Measurements from ENCODE around the gene PTPRD. TPM values are rescaled to one million over a fixed set of nuclear protein-coding genes. Genes with fewer than 3 reads are reported as not detected.

PTPRD gene
- total RNA-seq, 1 donor from 2014 or later = 0.05 TPM

DNA sequence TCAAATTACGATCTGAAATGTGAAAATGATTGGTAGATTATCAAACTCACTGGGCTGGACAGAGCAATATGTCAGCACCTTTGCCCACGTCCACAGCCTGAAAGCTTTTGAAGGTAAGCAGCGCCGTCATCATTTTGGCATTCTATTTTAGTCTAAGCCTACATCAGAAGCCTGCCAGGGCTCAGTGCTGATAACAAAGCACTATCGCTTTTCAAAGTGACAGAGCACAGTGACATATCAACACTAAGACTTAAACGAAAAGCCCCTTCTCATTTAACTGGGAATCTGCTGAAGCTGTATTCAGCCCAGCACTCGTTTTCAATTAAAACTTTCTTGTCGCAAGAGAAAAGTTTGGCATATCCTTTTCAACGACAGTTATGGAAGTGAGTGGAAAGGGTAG lies 1076.3 kb downstream of the PTPRD start:
- Mint-ChIP-seq H3K4me1 (ENCODE audit: low read depth) (no peaks in the 10 kb centered on the region), H3K36me3 (ENCODE audit: low read depth) (no peaks in the 10 kb centered on the region), H3K9me3 (no peaks in the 10 kb centered on the region), H3K27me3 (ENCODE audit: insufficient read depth) (no peaks in the 10 kb centered on the region), H3K4me3 (no peak overlapping the region), H3K27ac (no peak overlapping the region)
- DNase-seq (ENCODE audit: low spot score) = no peak
- intact Hi-C loops (cut with micrococcal nuclease) = no loop called here

DNA sequence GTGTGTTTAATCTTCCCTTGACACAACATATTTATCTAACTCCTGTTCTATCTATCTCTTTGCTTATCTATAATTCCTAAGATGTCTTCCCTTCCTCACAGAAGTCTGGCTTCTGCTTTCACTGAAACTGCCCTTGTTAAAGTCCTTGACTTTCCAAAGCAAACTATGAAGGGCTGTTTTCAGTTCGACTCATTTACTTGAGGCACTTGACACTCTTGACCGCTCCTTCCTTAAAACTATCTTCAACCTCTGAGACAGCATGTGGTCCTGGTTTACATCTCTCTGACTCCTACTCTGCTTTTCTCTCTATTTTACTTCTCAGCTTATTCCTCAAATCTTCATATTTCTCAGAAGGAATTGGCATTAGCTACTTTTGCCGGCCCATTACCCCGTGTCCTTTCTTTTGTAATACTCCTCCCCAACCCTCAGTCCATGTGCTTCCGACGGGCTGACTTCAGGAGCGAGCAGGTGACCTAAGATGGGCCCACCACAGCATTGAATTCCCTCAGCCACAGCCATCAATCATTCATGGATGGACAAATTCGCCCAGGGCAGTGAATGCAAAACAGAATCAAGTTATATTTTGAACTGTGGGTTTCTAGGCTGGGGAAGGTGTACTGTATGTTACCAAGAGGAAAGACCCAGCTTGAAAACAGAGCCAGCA lies 1089.2 kb downstream of the PTPRD start:
- H3K36me3 Mint-ChIP-seq (ENCODE audit: low read depth) = no peaks in the 10 kb centered on the region
- no peaks in the 10 kb centered on the region for H3K27me3 Mint-ChIP-seq (ENCODE audit: insufficient read depth)
- H3K4me3 Mint-ChIP-seq = no peak overlapping the region
- no peak overlapping the region for H3K27ac Mint-ChIP-seq
- no peak for DNase-seq (ENCODE audit: low spot score)
- intact Hi-C loops (cut with micrococcal nuclease) = no loop called here
- H3K4me1 Mint-ChIP-seq (ENCODE audit: low read depth) = no peaks in the 10 kb centered on the region
- H3K9me3 Mint-ChIP-seq = no peaks in the 10 kb centered on the region

DNA sequence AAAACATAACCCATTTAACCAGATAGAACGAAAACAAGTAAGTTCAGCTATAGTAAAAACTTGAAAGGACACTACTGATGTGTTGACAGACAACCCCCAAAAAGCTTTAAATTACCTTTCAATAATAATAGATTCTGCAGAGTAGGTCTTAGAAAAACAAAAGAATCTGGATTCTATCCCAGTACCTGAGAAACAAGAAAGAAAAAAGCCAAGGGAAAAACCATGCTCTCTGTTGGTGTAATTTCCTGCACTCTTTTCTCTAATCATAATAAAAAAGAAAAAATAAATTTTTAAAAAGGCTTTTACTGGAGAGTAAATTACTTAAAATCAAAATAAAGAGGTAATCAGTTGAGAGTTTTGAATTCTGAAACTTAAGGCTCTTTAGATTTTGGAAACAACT lies 1090.4 kb downstream of the PTPRD start:
- Mint-ChIP-seq H3K4me3 (no peak overlapping the region), H3K9me3 (no peaks in the 10 kb centered on the region), H3K27ac (no peak overlapping the region), H3K36me3 (ENCODE audit: low read depth) (no peaks in the 10 kb centered on the region), H3K27me3 (ENCODE audit: insufficient read depth) (no peaks in the 10 kb centered on the region), H3K4me1 (ENCODE audit: low read depth) (no peaks in the 10 kb centered on the region)
- DNase-seq (ENCODE audit: low spot score) = no peak
- intact Hi-C loops (cut with micrococcal nuclease) = no loop called here

DNA sequence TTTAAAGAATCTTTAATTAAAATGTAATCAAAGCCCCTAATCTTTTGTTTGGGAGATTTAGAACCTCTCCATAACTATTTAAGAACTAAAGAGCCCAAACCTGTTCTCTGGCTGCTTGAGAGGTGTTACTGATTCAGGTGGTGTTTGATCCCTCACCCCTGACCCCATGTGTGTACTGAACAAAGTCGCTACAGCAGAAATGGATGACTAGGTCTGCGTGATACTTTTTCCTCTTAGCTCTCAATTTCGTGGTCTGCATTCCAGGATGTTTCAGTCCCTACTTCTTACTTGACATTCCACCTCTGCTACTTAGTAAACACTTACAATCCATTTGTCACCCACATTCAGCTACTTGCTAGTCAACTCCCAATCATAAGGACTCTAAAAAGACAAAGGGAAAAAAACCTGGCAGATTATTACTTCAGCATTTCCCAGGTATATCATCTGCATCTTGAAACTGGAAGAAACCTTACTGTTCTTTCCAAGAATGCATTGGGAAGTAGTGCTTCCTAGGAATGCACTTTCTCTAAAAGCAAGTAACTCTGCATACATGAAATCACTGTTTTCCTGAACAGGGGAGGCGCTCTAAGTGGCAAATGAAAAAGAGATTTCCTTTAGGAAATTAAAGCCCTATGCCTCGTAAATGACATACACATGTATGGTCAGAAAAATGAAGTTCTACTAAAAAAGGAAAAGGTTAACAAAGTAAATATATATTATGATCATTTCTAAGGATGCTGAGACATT lies 1091.6 kb downstream of the PTPRD start:
- no peak overlapping the region for H3K27ac Mint-ChIP-seq
- intact Hi-C loops (cut with micrococcal nuclease) = no loop called here
- H3K4me1 Mint-ChIP-seq (ENCODE audit: low read depth) = no peaks in the 10 kb centered on the region
- H3K36me3 Mint-ChIP-seq (ENCODE audit: low read depth) = no peaks in the 10 kb centered on the region
- no peaks in the 10 kb centered on the region for H3K9me3 Mint-ChIP-seq
- no peak overlapping the region for H3K4me3 Mint-ChIP-seq
- DNase-seq (ENCODE audit: low spot score) = no peak
- no peaks in the 10 kb centered on the region for H3K27me3 Mint-ChIP-seq (ENCODE audit: insufficient read depth)

DNA sequence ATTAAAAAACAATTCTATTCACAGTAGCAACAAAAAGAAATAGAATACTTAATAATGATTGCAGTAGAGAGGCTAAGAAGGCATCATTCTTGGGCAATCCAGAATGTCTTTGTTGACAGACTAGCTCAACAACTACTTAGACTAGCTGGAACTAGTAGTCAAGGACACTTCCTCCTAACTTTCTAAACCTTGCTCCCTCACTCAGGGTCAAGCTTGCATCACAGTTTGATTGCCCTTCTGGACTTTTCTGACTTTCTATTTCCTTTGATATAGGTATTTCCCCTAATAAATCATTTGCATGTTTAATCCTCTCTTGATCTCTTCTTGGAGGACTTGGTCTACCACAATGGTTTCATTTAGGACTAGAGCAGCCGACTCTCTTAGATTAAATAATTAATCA lies 1107.9 kb downstream of the PTPRD start:
- H3K27ac Mint-ChIP-seq = no peak overlapping the region

DNA sequence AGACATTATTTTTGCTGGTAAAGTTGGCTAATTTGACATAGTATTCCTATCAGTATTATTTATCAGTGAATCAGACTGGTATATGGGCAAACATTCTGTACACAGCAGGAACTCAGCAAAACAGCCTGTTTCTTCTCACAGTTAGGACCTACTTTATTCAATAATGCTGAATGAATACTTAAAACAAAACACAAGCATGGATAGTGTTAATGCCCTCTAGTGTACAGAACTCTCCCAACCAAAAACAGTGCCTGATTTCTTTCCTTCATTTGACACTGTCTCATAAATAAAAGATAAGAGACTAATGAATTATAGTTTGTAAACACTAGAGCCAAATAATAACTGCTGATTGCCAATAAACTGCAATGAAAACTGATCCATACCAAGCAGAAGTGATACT lies 1113.3 kb downstream of the PTPRD start:
- Mint-ChIP-seq H3K4me3 (no peak overlapping the region), H3K9me3 (peaks cover 9% of the 10 kb centered on the region), H3K27me3 (ENCODE audit: insufficient read depth) (no peaks in the 10 kb centered on the region), H3K4me1 (ENCODE audit: low read depth) (no peaks in the 10 kb centered on the region), H3K27ac (no peak overlapping the region), H3K36me3 (ENCODE audit: low read depth) (no peaks in the 10 kb centered on the region)
- intact Hi-C loops (cut with micrococcal nuclease) = no loop called here
- DNase-seq (ENCODE audit: low spot score) = no peak

More for the DNA sequence above, 1107.9 kb downstream of the PTPRD start:
- no peak for DNase-seq (ENCODE audit: low spot score)
- Mint-ChIP-seq H3K27me3 (ENCODE audit: insufficient read depth) (no peaks in the 10 kb centered on the region), H3K36me3 (ENCODE audit: low read depth) (no peaks in the 10 kb centered on the region), H3K9me3 (no peaks in the 10 kb centered on the region), H3K4me1 (ENCODE audit: low read depth) (no peaks in the 10 kb centered on the region), H3K4me3 (no peak overlapping the region)
- intact Hi-C loops (cut with micrococcal nuclease) = no loop called here

DNA sequence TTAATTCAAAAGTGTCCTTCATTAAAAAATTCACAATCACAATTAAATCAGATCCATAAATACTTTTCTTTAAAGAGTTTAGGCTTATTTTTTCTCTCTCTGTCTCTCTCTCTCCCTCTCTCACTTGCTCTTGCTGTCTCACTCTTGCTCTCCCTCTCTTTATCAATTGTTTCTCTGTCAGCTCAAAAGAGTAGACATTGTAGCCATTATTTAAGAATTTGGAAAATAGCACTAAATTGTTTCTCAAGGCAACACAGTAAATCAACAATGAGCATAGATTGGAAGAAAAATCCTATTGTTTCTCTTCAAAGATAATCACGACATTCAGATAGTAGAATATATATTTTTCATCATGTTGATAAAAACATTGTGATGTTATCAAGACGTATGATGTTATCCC lies 1114.0 kb downstream of the PTPRD start:
- no peak overlapping the region for H3K4me3 Mint-ChIP-seq
- intact Hi-C loops (cut with micrococcal nuclease) = no loop called here
- H3K36me3 Mint-ChIP-seq (ENCODE audit: low read depth) = no peaks in the 10 kb centered on the region
- no peaks in the 10 kb centered on the region for H3K4me1 Mint-ChIP-seq (ENCODE audit: low read depth)
- no peak overlapping the region for H3K27ac Mint-ChIP-seq
- peaks cover 9% of the 10 kb centered on the region for H3K9me3 Mint-ChIP-seq
- DNase-seq (ENCODE audit: low spot score) = no peak
- no peaks in the 10 kb centered on the region for H3K27me3 Mint-ChIP-seq (ENCODE audit: insufficient read depth)

DNA sequence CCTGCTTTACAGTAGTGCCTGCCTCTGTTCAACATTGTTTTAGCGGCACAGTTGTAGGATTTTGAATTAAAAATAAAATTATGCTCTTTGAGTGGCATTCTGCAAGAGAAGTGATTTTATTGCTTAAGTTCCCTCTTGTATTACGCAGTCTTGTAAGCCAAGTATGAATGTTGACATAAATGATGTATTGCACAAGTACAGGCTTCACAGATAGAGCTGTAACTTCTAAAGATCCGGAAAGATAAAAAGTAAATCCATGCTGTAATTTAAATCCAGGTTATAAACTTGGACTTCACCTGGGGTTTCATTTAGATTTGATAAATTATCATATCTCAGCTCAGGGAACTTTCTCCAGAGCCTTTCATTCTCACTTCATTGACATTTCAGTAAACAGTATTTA lies 1114.7 kb downstream of the PTPRD start:
- intact Hi-C loops (cut with micrococcal nuclease) = no loop called here
- no peak overlapping the region for H3K4me3 Mint-ChIP-seq
- H3K27me3 Mint-ChIP-seq (ENCODE audit: insufficient read depth) = no peaks in the 10 kb centered on the region
- H3K9me3 Mint-ChIP-seq = peaks cover 9% of the 10 kb centered on the region
- no peak for DNase-seq (ENCODE audit: low spot score)
- no peak overlapping the region for H3K27ac Mint-ChIP-seq
- no peaks in the 10 kb centered on the region for H3K4me1 Mint-ChIP-seq (ENCODE audit: low read depth)
- H3K36me3 Mint-ChIP-seq (ENCODE audit: low read depth) = no peaks in the 10 kb centered on the region

DNA sequence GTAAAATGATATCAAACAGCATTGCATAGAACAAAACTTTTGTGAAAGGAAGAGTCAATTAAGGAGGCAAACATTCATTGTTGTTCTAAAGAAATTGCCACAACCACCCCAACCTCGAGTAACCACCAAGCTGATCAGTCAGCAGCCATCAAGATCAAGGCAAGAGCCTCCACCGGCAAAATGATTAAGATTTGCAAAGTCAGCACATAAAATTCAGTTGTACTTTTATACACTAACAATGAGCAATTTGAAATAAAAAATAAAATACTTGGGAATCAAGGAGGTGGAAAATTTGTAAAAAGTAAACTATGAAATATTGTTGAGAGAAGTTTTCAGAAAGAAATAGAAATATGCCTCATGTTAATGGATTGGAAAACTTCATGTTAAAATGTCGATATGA lies 1118.5 kb downstream of the PTPRD start:
- no peaks in the 10 kb centered on the region for H3K36me3 Mint-ChIP-seq (ENCODE audit: low read depth)
- H3K4me3 Mint-ChIP-seq = no peak overlapping the region
- H3K9me3 Mint-ChIP-seq = peaks cover 9% of the 10 kb centered on the region
- H3K27ac Mint-ChIP-seq = no peak overlapping the region
- H3K27me3 Mint-ChIP-seq (ENCODE audit: insufficient read depth) = no peaks in the 10 kb centered on the region
- intact Hi-C loops (cut with micrococcal nuclease) = no loop called here
- H3K4me1 Mint-ChIP-seq (ENCODE audit: low read depth) = no peaks in the 10 kb centered on the region
- no peak for DNase-seq (ENCODE audit: low spot score)

DNA sequence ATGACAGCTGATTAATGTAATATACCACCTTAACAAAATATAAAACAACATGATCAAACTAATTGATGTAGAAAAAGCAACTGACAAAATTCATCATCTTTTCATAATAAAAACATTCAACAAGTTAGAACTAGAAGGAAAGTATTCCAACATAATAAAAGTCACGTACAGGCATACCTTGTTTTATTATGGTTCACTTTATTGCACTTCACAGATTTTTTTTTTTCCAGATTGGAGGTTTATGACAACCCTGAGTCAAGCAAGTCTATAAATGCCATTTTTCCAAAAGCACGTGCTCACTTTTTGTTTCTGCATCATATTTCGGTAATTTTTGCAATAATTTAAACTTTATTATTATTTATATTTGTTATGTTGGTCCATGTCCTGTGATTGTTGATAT lies 1120.3 kb downstream of the PTPRD start:
- DNase-seq (ENCODE audit: low spot score) = no peak
- Mint-ChIP-seq H3K4me1 (ENCODE audit: low read depth) (no peaks in the 10 kb centered on the region), H3K4me3 (no peak overlapping the region), H3K36me3 (ENCODE audit: low read depth) (no peaks in the 10 kb centered on the region), H3K27ac (no peak overlapping the region), H3K27me3 (ENCODE audit: insufficient read depth) (no peaks in the 10 kb centered on the region), H3K9me3 (peaks cover 9% of the 10 kb centered on the region)
- intact Hi-C loops (cut with micrococcal nuclease) = no loop called here

DNA sequence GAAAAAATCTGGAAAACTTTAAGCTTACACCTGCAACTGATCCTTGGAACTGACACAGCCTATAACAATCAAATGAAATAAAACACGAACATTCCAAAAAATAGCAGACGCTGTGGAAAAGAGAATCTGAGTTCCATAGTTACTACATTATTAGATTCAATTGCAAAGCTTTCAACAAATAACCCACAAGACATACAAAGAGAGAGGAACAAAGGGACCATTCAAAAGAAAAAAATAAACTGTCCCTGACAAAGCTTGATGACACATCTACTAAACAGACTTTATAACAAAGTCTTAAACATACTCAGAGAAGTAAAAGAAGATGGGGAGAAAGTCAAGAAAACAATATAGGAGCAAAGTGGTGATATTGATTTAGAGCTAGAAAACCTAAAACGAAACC lies 1123.6 kb downstream of the PTPRD start:
- DNase-seq (ENCODE audit: low spot score) = no peak
- H3K9me3 Mint-ChIP-seq = no peaks in the 10 kb centered on the region
- no peaks in the 10 kb centered on the region for H3K4me1 Mint-ChIP-seq (ENCODE audit: low read depth)
- no peaks in the 10 kb centered on the region for H3K36me3 Mint-ChIP-seq (ENCODE audit: low read depth)
- no peak overlapping the region for H3K27ac Mint-ChIP-seq
- intact Hi-C loops (cut with micrococcal nuclease) = no loop called here
- H3K27me3 Mint-ChIP-seq (ENCODE audit: insufficient read depth) = no peaks in the 10 kb centered on the region
- H3K4me3 Mint-ChIP-seq = no peak overlapping the region

DNA sequence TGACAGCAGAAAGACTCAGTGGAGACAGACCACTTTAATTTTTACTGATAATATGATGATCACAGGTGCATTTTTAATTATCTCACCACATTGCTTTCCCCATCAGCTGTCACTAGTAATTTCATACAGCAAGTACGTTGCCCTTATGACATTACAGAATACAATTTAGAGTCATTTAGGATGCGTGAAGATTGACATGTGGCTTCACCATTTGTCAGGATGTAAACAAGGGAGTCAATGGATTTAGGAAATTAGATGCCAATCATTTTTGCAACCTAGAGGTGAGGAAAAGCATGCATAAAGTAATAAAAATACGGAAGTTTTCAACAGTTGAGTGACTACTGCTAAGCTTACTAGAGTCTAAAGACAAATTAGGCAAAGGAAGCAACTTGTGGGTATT lies 1129.6 kb downstream of the PTPRD start:
- H3K36me3 Mint-ChIP-seq (ENCODE audit: low read depth) = no peaks in the 10 kb centered on the region
- intact Hi-C loops (cut with micrococcal nuclease) = no loop called here
- H3K9me3 Mint-ChIP-seq = no peaks in the 10 kb centered on the region
- no peak for DNase-seq (ENCODE audit: low spot score)
- H3K4me1 Mint-ChIP-seq (ENCODE audit: low read depth) = no peaks in the 10 kb centered on the region
- H3K4me3 Mint-ChIP-seq = no peak overlapping the region
- H3K27me3 Mint-ChIP-seq (ENCODE audit: insufficient read depth) = no peaks in the 10 kb centered on the region
- no peak overlapping the region for H3K27ac Mint-ChIP-seq

DNA sequence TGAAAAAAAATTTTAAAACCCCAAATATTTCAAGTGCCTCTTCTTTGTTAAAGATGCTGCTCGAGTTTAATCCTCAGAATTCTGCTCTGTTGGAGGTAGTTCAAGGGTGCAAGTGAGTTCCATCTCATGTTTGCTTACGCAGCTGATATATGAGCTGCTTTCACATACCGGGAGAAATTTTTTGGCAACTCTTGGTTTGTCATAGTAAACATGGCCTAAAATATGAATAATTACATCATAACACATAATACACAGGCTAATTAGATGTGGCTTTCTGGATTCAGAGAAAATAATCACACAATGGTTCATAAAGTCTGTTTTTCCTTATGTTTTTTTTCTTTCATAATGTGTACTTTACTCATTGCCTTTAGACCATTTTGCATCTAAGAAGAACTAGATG lies 1134.1 kb downstream of the PTPRD start:
- Mint-ChIP-seq H3K4me1 (ENCODE audit: low read depth) (no peaks in the 10 kb centered on the region), H3K27ac (no peak overlapping the region), H3K9me3 (no peaks in the 10 kb centered on the region), H3K4me3 (no peak overlapping the region), H3K27me3 (ENCODE audit: insufficient read depth) (no peaks in the 10 kb centered on the region), H3K36me3 (ENCODE audit: low read depth) (no peaks in the 10 kb centered on the region)
- no peak for DNase-seq (ENCODE audit: low spot score)
- intact Hi-C loops (cut with micrococcal nuclease) = no loop called here

DNA sequence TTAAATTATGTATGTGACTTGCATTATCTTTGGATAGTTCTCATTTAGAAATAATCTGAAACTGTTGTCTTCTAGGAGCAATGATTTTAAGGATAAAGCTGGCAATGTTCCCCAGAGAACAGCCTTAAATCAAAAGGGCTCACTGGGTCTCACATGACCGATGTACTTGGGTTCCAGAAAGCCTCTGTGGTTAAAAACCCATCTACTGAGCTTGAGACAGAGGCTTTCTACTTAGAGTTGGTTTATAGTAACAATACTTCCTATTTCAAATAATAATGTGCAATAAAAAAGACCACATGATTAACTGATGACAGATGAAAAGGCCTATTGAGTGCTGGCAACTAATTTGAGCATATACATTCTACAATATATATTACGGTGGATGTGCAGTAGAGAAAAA lies 1143.5 kb downstream of the PTPRD start:
- intact Hi-C loops (cut with micrococcal nuclease) = no loop called here
- Mint-ChIP-seq H3K27me3 (ENCODE audit: insufficient read depth) (no peaks in the 10 kb centered on the region), H3K4me3 (no peak overlapping the region), H3K36me3 (ENCODE audit: low read depth) (no peaks in the 10 kb centered on the region), H3K4me1 (ENCODE audit: low read depth) (no peaks in the 10 kb centered on the region), H3K9me3 (no peaks in the 10 kb centered on the region), H3K27ac (no peak overlapping the region)
- no peak for DNase-seq (ENCODE audit: low spot score)
